Measurements from ENCODE around the gene ERICH6B.
"Not testable (repeated sequence)": the region's sequence is repeated elsewhere in the genome, so short reads cannot be mapped to it uniquely, and the experiment has no call there.

GRCh38 chr13:45635291-45635690 is 19.8 kb upstream of the ERICH6B start:
- TF ChIP-seq NPAS2 (CRISPR knock-in tag; IDR thresholded peaks at IDR 0.05; ENCODE audit: borderline replicate concordance); KLF16 (CRISPR knock-in tag; IDR thresholded peaks at IDR 0.05); MATR3 (CRISPR knock-in tag; IDR thresholded peaks at IDR 0.05); HINFP (CRISPR knock-in tag; IDR thresholded peaks at IDR 0.05; ENCODE audit: low read depth); DMTF1 (CRISPR knock-in tag; IDR thresholded peaks at IDR 0.05); TBL1XR1 (IDR thresholded peaks at IDR 0.05; ENCODE audit: borderline replicate concordance, low read length, partially characterized antibody); GABPA (IDR thresholded peaks at IDR 0.05; ENCODE audit: low read depth, low read length); GABPA (CRISPR knock-in tag; IDR thresholded peaks at IDR 0.05; ENCODE audit: low read depth); ZBTB3 (CRISPR knock-in tag; IDR thresholded peaks at IDR 0.05; ENCODE audit: borderline replicate concordance, low read depth); ZMAT3 (CRISPR knock-in tag; conservative IDR thresholded peaks at IDR 0.05); SRF (IDR thresholded peaks at IDR 0.05; ENCODE audit: low read depth, low read length); SCMH1 (CRISPR knock-in tag; IDR thresholded peaks at IDR 0.05; ENCODE audit: borderline replicate concordance); CTCF (CRISPR knock-in tag; IDR thresholded peaks at IDR 0.05): not testable (repeated sequence)
